Ovary (tissue), 9 donors: Measurements from ENCODE around the gene CERS6. TPM values are rescaled to one million over a fixed set of nuclear protein-coding genes. Genes with fewer than 3 reads are reported as not detected.

Experiments
- DNase-seq, 5 donors: peaks; one replicate each; pipeline ENCODE4 v3.0.0-alpha.2; 2019 to 2020
- H3K27ac ChIP-seq, 2 donors: fragments of 200-600 bp; one replicate each; pipeline versions ENCODE4 v1.5.1 to v1.8.0; 2019 to 2022
- H3K27me3 ChIP-seq: fragments of 200-600 bp; one replicate; pipeline ENCODE4 v1.8.0; 2022
- H3K36me3 ChIP-seq: fragments of 200-600 bp; sonication (generic); one replicate; pipeline ENCODE4 v1.5.1; 2019
- H3K4me1 ChIP-seq: one replicate; pipeline ENCODE4 v1.8.1; 2013; ENCODE audit warnings: mild to moderate bottlenecking, moderate library complexity; ENCODE audit not compliant: insufficient read depth
- H3K4me3 ChIP-seq: fragments of 200-600 bp; sonication (generic); one replicate; pipeline ENCODE4 v1.5.1; 2017
- H3K9me3 ChIP-seq, 2 donors: fragments of 200-600 bp in 1 of 2; sonication (generic) in 1 of 2; one replicate each; pipeline versions ENCODE4 v1.5.1 to v1.8.1; 2013 to 2019; ENCODE audit warnings: mild to moderate bottlenecking in 1 of 2, moderate library complexity in 1 of 2
- EP300 ChIP-seq: sonication (generic); formaldehyde crosslinking; IDR thresholded peaks from one replicate; pipeline ENCODE4 v1.6.1; 2017; ENCODE audit warnings: antibody characterized with exemption
- POLR2A ChIP-seq: fragments of 450-650 bp; IDR thresholded peaks from one replicate; pipeline ENCODE4 v1.6.1; 2017; ENCODE audit warnings: antibody characterized with exemption, mild to moderate bottlenecking, moderate library complexity
- WGBS, 3 donors: extraction: QIAGEN DNeasy Blood & Tissue Kit in 1 of 3; methylation state at CpG; one replicate each; pipeline versions ENCODE4 v1.1.5 to v1.1.7; 2013 to 2017; 5-methylcytosine and 5-hydroxymethylcytosine counted together
- intact Hi-C, 4 donors: fragments of 100-400 bp; cut with DNase I; formaldehyde crosslinking; loops; one replicate each; pipeline versions ENCODE4 v1.11.0 to v1.15.1; 2022 to 2023
- polyA plus RNA-seq, 2 donors: library from polyadenylated mRNA; stranded (reverse); fragments of 200-250 nt in 1 of 2; fragments of 350-450 nt in 1 of 2; fragmentation: Illumina TruSeq in 1 of 2; extraction: RNeasy Lipid Tissue Mini Kit (QIAGEN cat#74804) in 1 of 2; gene quantifications; one replicate each; pipeline ENCODE4 v1.2.3, GENCODE V29; 2013 to 2014
- total RNA-seq, 7 donors: library from RNA; depleted of rRNA in 2 of 7; stranded (reverse); fragments of >200 nt in 2 of 7; fragmentation: NEBNext Ultra II Directional in 3 of 7; extraction: Animal tissue kit (Norgen Biotek cat#: 25700) in 3 of 7; gene quantifications; one replicate each; pipeline versions ENCODE4 v1.1.0 to v1.2.4, GENCODE V29; 2016 to 2023
- TF ChIP-seq, protein P1 (sequence below), 3 donors: fragments of 450-650 bp in 2 of 3; fragments of 200-600 bp in 1 of 3; IDR thresholded peaks; one replicate each; pipeline versions ENCODE4 v1.5.1 to v1.8.0; 2016 to 2022; ENCODE audit warnings: antibody characterized with exemption in 3 of 3, mild to moderate bottlenecking in 1 of 3
- donor health status: DM: no; HTN: no; CAD: no; lungs with moderate emphysema.
- donor health status: DM: no; HTN: no; CAD: no.
- donor health status: Bipolar disorder and iron deficiency.
- donor health status: DM: yes; HTN: yes; CAD: no.
- donor health status: DM: no; HTN: no; CAD: no.
- donor health status: DM: yes; HTN: yes; CAD: no.

The CERS6 gene
- total and polyA plus RNA-seq, 9 donors: 11.5 to 30.8 (median 24.9) TPM

DNA sequence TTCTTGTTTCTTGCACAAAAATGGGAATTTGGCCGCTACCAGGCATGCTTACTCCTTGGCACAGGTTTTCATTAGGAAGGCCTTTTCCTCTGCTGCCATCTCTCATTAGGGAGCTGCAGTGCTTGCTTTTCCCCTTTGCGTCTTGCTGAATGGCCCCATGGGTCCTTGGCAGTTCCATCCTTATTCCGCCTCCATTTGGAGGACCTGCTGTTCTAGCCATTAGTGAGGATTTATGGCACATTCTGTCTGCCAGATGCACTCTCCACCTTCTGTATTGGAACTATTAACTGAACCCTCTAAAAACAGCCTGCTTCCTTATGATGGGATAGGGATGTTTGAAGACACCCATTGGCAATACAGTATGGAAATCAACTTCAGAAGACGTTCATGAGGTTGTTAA is 242.9 kb downstream of the CERS6 start:
- no peak for TF ChIP-seq POLR2A
- TF ChIP-seq EP300: no peak
- TF ChIP-seq, protein P1, sequence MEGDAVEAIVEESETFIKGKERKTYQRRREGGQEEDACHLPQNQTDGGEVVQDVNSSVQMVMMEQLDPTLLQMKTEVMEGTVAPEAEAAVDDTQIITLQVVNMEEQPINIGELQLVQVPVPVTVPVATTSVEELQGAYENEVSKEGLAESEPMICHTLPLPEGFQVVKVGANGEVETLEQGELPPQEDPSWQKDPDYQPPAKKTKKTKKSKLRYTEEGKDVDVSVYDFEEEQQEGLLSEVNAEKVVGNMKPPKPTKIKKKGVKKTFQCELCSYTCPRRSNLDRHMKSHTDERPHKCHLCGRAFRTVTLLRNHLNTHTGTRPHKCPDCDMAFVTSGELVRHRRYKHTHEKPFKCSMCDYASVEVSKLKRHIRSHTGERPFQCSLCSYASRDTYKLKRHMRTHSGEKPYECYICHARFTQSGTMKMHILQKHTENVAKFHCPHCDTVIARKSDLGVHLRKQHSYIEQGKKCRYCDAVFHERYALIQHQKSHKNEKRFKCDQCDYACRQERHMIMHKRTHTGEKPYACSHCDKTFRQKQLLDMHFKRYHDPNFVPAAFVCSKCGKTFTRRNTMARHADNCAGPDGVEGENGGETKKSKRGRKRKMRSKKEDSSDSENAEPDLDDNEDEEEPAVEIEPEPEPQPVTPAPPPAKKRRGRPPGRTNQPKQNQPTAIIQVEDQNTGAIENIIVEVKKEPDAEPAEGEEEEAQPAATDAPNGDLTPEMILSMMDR (IDR thresholded peaks at IDR 0.05): no peak
- Histone ChIP-seq H3K9me3 (no peaks in the 10 kb centered on the region), H3K27ac (no peak overlapping the region), H3K4me1 (peaks cover 2% of the 10 kb centered on the region), H3K36me3 (no peaks in the 10 kb centered on the region), H3K27me3 (no peaks in the 10 kb centered on the region), H3K4me3 (no peak overlapping the region)
- intact Hi-C loops: no loop called here
- 80 to 89% (median 85%) methylated on average over 4 of the region's 4 CpGs for WGBS, 3 donors
- no peak for DNase-seq

DNA sequence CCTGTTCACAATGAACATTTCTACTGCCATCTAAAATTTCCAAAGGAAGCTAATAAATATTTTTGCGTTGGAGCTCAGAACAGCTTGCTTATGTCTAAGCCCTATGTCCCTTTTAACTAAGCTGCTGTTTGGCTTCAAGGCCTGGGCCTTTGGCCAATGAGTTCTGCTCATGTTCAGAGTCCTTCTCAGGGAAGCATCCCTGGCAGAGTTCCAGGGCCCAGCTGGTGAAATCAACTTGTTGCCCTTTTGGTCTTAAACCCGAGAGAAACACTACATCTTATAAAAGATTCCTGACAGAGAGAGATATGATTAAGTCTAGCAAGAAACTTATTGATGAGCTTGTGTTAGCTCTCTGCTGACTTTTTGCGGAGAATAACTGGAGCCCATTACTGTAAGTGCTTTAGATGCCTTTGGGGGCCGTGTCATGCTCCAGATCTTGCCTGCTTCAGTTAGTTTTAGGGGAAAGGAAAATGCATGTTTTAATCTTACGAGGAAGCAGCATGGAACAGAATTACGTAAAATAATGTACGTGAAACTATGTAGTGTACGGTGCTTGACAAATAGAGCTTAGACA is 243.9 kb downstream of the CERS6 start:
- Histone ChIP-seq H3K4me3 (no peak overlapping the region), H3K4me1 (peaks cover 2% of the 10 kb centered on the region), H3K36me3 (no peaks in the 10 kb centered on the region), H3K27me3 (no peaks in the 10 kb centered on the region), H3K9me3 (no peaks in the 10 kb centered on the region), H3K27ac (peak overlapping the region in 1 of 2 donors; percentile 51)
- peak; percentile 94 to 99 (median 98) for DNase-seq
- 11 to 19% (median 11%) methylated on average over 8 of the region's 8 CpGs for WGBS, 3 donors
- intact Hi-C loops: no loop called here
- no peak for TF ChIP-seq EP300
- TF ChIP-seq POLR2A: no peak
- TF ChIP-seq, protein P1 (IDR thresholded peaks at IDR 0.05): no peak

DNA sequence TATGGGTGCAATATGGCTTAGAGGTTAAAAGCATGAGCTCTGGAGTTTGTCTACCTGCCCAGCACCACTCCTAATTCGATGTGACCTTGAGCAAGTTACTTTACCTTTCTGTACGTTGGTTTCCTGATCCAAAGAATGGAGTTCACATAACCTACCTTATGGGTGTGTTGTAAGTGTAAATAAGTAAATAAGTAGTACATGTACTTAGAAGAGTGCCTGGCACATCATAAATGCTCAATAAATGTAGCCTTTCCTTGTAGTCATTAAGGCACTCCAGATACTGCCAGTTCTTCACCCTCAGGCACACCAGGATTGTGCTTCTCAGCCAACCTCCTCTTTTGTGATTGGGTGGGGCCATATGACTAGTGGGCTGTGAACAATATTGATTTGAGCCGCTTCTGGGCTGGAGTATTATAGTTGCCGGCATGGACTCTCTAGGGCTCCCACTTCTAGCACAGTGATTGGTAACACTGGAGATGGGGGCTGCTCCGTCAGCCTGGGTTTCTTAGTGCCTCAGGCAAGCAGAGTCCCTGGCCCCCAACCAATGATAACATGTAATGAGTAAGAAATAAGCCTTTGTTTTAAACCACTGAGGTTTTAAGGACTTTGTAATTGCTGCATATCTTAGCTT is 244.7 kb downstream of the CERS6 start:
- WGBS, 3 donors: 31 to 55% (median 40%) methylated on average over 5 of the region's 5 CpGs
- H3K36me3 ChIP-seq: no peaks in the 10 kb centered on the region
- H3K4me3 ChIP-seq: no peak overlapping the region
- TF ChIP-seq, protein P1 (IDR thresholded peaks at IDR 0.05): no peak
- TF ChIP-seq EP300: no peak
- TF ChIP-seq POLR2A: no peak
- H3K27me3 ChIP-seq: no peaks in the 10 kb centered on the region
- intact Hi-C loops: no loop called here
- H3K4me1 ChIP-seq: peaks cover 2% of the 10 kb centered on the region
- DNase-seq: peak in 1 of 5 donors; percentile 25
- peak overlapping the region in 1 of 2 donors; percentile 51 for H3K27ac ChIP-seq
- H3K9me3 ChIP-seq: no peaks in the 10 kb centered on the region

DNA sequence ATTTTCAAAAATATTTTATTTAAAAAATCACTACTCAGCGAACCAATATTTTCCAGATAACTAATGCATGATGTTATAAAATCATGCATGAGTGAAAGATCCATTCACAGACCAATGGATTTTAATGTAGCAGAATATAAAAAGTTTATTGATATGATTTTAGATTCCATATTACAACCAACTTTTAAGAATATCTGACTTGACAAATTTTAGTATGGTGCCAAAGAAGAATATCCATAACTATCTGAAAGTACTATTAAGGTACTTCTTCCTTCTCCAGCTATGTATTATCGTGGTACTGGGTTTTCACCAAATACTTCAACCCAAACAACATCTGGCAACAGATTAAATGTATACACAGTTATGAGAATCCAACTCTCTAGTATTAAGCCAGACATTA is 246.5 kb downstream of the CERS6 start:
- Histone ChIP-seq H3K4me1 (peaks cover 2% of the 10 kb centered on the region), H3K4me3 (no peak overlapping the region), H3K36me3 (no peaks in the 10 kb centered on the region), H3K27ac (no peak overlapping the region), H3K27me3 (no peaks in the 10 kb centered on the region), H3K9me3 (no peaks in the 10 kb centered on the region)
- WGBS, 3 donors: 95 to 98% (median 97%) methylated on average over 2 of the region's 2 CpGs
- DNase-seq: no peak
- TF ChIP-seq POLR2A (no peak), EP300 (no peak)
- TF ChIP-seq, protein P1 (IDR thresholded peaks at IDR 0.05): no peak
- intact Hi-C loops: no loop called here
